Mucosa of descending colon (tissue), 3 donors: Measurements from ENCODE around the gene PRR22. TPM values are rescaled to one million over a fixed set of nuclear protein-coding genes. Genes with fewer than 3 reads are reported as not detected.
"Not testable (repeated sequence)": the region's sequence is repeated elsewhere in the genome, so short reads cannot be mapped to it uniquely, and the experiment has no call there.

Experiments used
- ATAC-seq: fragments of 200-7000 bp; cut with Tn5 transposase; one replicate; pipeline ENCODE4 v1.9.1; 2020; ENCODE audit warnings: mild to moderate bottlenecking, moderate library complexity
- DNase-seq, 3 donors: peaks; one replicate each; pipeline ENCODE4 v3.0.0-alpha.2; 2020
- H3K36me3 ChIP-seq: fragments of 200-600 bp; one replicate; pipeline ENCODE4 v1.8.0; 2021; ENCODE audit warnings: low read depth, mild to moderate bottlenecking
- H3K4me1 ChIP-seq: fragments of 200-600 bp; one replicate; pipeline ENCODE4 v1.8.0; 2021; ENCODE audit warnings: low read depth, mild to moderate bottlenecking
- H3K4me3 ChIP-seq: fragments of 200-600 bp; one replicate; pipeline ENCODE4 v1.8.0; 2021; ENCODE audit warnings: mild to moderate bottlenecking
- H3K9me3 ChIP-seq: fragments of 200-600 bp; one replicate; pipeline ENCODE4 v1.8.0; 2021; ENCODE audit warnings: mild to moderate bottlenecking
- intact Hi-C, 2 donors: fragments of 100-400 bp; cut with DNase I in 1 of 2; cut with micrococcal nuclease in 1 of 2; formaldehyde crosslinking; loops; one replicate each; pipeline versions ENCODE4 v1.11.0 to v1.11.1; 2022; cut with DNase I, micrococcal nuclease
- total RNA-seq, 3 donors: library from RNA; stranded (reverse); fragmentation: NEBNext Ultra II Directional in 2 of 3; extraction: Animal tissue kit (Norgen Biotek cat#: 25700) in 2 of 3; gene quantifications; one replicate each; pipeline versions ENCODE4 v1.2.1 to v1.2.4, GENCODE V29; 2021 to 2023
- TF ChIP-seq, protein P1 (sequence below): fragments of 200-600 bp; IDR thresholded peaks from one replicate; pipeline ENCODE4 v1.8.0; 2022; ENCODE audit warnings: antibody characterized with exemption, mild to moderate bottlenecking
- donor health status: DM: no; HTN: no; CAD: no; lungs with moderate emphysema.
- donor health status: DM: no; HTN: no; CAD: no.
- donor health status: DM: no; HTN: yes; CAD: no.

PRR22 gene
- total RNA-seq, 3 donors from 2014 or later, result 3.1 to 6.8 (median 4.1) TPM

DNA sequence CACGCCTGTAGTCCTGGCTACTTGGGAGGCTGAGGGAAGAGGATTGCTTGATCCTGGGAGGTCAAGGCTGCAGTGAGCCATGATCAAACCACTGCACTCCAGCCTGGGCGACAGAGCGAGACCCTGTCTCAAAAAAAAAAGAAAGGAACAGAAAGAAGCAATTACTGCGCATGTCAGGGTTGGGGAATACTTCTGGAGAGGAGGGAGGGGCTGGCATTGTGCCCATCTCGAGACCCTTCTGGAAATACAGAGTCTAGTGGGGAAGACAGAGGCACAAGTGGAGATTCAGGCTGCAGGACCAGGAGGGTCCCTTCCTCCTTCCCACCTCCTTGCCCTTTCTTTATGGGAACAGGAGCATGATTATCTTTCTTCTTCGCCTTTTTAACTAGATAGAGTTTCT is 30.8 kb downstream of the PRR22 start:
- H3K4me3 ChIP-seq, result no peak overlapping the region
- DNase-seq (no peak), ATAC-seq (no peak)
- TF ChIP-seq, protein P1, sequence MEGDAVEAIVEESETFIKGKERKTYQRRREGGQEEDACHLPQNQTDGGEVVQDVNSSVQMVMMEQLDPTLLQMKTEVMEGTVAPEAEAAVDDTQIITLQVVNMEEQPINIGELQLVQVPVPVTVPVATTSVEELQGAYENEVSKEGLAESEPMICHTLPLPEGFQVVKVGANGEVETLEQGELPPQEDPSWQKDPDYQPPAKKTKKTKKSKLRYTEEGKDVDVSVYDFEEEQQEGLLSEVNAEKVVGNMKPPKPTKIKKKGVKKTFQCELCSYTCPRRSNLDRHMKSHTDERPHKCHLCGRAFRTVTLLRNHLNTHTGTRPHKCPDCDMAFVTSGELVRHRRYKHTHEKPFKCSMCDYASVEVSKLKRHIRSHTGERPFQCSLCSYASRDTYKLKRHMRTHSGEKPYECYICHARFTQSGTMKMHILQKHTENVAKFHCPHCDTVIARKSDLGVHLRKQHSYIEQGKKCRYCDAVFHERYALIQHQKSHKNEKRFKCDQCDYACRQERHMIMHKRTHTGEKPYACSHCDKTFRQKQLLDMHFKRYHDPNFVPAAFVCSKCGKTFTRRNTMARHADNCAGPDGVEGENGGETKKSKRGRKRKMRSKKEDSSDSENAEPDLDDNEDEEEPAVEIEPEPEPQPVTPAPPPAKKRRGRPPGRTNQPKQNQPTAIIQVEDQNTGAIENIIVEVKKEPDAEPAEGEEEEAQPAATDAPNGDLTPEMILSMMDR, result no peak
- H3K4me1 ChIP-seq, result no peaks in the 10 kb centered on the region
- intact Hi-C loops, result no loop called here
- no peaks in the 10 kb centered on the region for H3K9me3 ChIP-seq
- no peaks in the 10 kb centered on the region for H3K36me3 ChIP-seq

GRCh38 chr19:5751709-5752108 is 32.8 kb downstream of the PRR22 start:
- TF ChIP-seq, protein P1, result no peak
- intact Hi-C loops, result no loop called here
- ATAC-seq (no peak), DNase-seq (no peak)
- H3K4me3 ChIP-seq, result no peak overlapping the region
- H3K4me1 ChIP-seq, result no peaks in the 10 kb centered on the region
- no peaks in the 10 kb centered on the region for H3K36me3 ChIP-seq
- no peaks in the 10 kb centered on the region for H3K9me3 ChIP-seq

- TF ChIP-seq, protein P1, result no peak
- Histone ChIP-seq H3K36me3 (no peaks in the 10 kb centered on the region), H3K4me1 (no peaks in the 10 kb centered on the region), H3K4me3 (no peak overlapping the region), H3K9me3 (no peaks in the 10 kb centered on the region)
- intact Hi-C loops, result no loop called here
- ATAC-seq (no peak), DNase-seq (no peak)
These were observed 35.0 kb downstream of the PRR22 start for GRCh38 chr19:5749505-5749904.

GRCh38 chr19:5748920-5749319 is 35.6 kb downstream of the PRR22 start:
- peak in 1 of 3 donors; percentile 24 for DNase-seq
- H3K4me1 ChIP-seq, intact Hi-C loops, ATAC-seq, H3K36me3 ChIP-seq, H3K9me3 ChIP-seq, H3K4me3 ChIP-seq: not testable (repeated sequence)

- H3K9me3 ChIP-seq, ATAC-seq, DNase-seq, H3K36me3 ChIP-seq, H3K4me1 ChIP-seq, intact Hi-C loops, H3K4me3 ChIP-seq: not testable (repeated sequence)
These were observed 39.5 kb downstream of the PRR22 start for GRCh38 chr19:5744999-5745398.

DNA sequence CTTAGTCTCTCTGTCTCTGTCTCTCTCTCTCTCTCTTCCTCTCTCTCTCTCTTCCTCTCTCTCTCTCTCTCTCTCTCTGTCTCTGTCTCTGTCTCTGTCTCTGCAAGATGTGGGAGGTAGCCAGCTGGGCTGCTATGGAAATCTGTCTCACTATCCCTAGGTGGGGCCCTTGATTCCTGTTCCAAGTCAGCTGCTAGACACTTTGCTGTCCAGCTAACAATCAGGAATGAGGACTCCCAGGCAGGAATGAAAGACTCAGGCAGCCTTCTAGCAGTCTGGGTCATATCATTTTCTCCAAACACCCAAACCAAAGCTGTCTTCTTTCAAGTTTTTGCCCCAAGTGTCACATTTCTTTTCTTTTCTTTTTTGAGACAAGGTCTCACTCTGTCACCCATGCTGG is 40.9 kb downstream of the PRR22 start:
- H3K36me3 ChIP-seq, result no peaks in the 10 kb centered on the region
- no peak overlapping the region for H3K4me3 ChIP-seq
- TF ChIP-seq, protein P1, result no peak
- ATAC-seq (no peak), DNase-seq (no peak)
- no peaks in the 10 kb centered on the region for H3K4me1 ChIP-seq
- intact Hi-C loops, result no loop called here
- H3K9me3 ChIP-seq, result no peaks in the 10 kb centered on the region

DNA sequence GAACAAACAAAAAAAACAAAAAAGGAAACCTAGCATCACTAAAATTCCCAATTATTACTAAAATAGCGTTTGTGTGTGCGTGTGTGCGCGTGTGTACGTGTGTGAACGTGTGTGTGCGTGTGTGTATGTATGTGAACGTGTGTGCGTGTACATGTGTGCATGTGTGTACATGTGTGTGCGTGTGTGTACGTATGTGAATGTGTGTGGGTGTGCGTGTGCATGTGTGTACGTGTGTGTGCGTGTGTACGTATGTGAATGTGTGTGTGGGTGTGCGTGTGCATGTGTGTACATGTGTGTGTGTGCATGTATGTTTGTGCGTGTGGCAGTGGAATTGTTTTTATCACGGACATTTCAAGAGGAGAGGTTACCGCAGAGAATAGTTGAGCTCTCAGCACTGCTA is 42.5 kb downstream of the PRR22 start:
- H3K4me1 ChIP-seq, result no peaks in the 10 kb centered on the region
- intact Hi-C loops, result no loop called here
- H3K9me3 ChIP-seq, result no peaks in the 10 kb centered on the region
- ATAC-seq (no peak), DNase-seq (no peak)
- H3K36me3 ChIP-seq, result no peaks in the 10 kb centered on the region
- H3K4me3 ChIP-seq, result no peak overlapping the region
- TF ChIP-seq, protein P1, result no peak
